CD4-positive, CD25-positive, alpha-beta regulatory T cell (primary cell): ENCODE data around the gene DDX1. TPM values are rescaled to one million over a fixed set of nuclear protein-coding genes. Genes with fewer than 3 reads are reported as not detected.
"Not testable (repeated sequence)": the region's sequence is repeated elsewhere in the genome, so short reads cannot be mapped to it uniquely, and the experiment has no call there.

Source experiments
- ATAC-seq, 2 donors: fragments of 150-1000 bp; cut with Tn5 transposase; one replicate each; pipeline ENCODE4 v1.10.0; 2021; ENCODE audit warnings: low read depth in 2 of 2, moderate number of reproducible peaks in 2 of 2, moderate library complexity in 1 of 2
- DNase-seq, 3 donors: peaks; one replicate each; pipeline versions ENCODE4 v3.0.0 to v3.0.0-alpha.2; 2012 to 2022; ENCODE audit warnings: mixed read lengths in 1 of 3
- H3K27ac ChIP-seq: one replicate; pipeline ENCODE4 v1.7.0; 2013; ENCODE audit warnings: mild to moderate bottlenecking, low read length; ENCODE audit not compliant: insufficient read depth, poor library complexity, severe bottlenecking
- H3K27me3 ChIP-seq: one replicate; pipeline ENCODE4 v1.7.0; 2013; ENCODE audit warnings: low read length; ENCODE audit not compliant: control insufficient read depth, insufficient read depth
- H3K36me3 ChIP-seq: one replicate; pipeline ENCODE4 v1.7.0; 2013; ENCODE audit warnings: mild to moderate bottlenecking, low read length, moderate library complexity; ENCODE audit not compliant: control insufficient read depth, insufficient read depth
- H3K4me1 ChIP-seq: 2 replicates; pipeline ENCODE4 v1.7.0; 2013; ENCODE audit warnings: mild to moderate bottlenecking, low read length; ENCODE audit not compliant: insufficient read depth, control insufficient read depth, poor library complexity, severe bottlenecking
- H3K4me3 ChIP-seq: one replicate; pipeline ENCODE4 v1.7.0; 2013; ENCODE audit warnings: low read depth, mild to moderate bottlenecking, low read length, moderate library complexity
- H3K9me3 ChIP-seq, 2 experiments: 1 replicate in 1 of 2; 2 replicates in 1 of 2; pipeline ENCODE4 v1.7.0; 2013; ENCODE audit warnings: low read length in 2 of 2, mild to moderate bottlenecking in 1 of 2, moderate library complexity in 1 of 2; ENCODE audit not compliant: control insufficient read depth in 2 of 2
- H3K27ac Mint-ChIP-seq, 3 donors: one replicate each; pipeline ENCODE4 v1.8.0; 2020 to 2022; ENCODE audit warnings: mild to moderate bottlenecking in 3 of 3, mixed read lengths in 3 of 3, moderate library complexity in 2 of 3
- H3K27me3 Mint-ChIP-seq: one replicate; pipeline ENCODE4 v1.8.0; 2022; ENCODE audit warnings: mild to moderate bottlenecking, mixed read lengths
- H3K36me3 Mint-ChIP-seq: one replicate; pipeline ENCODE4 v1.8.0; 2020; ENCODE audit warnings: mixed read lengths
- H3K4me1 Mint-ChIP-seq, 4 donors: one replicate each; pipeline ENCODE4 v1.8.0; 2020 to 2022; ENCODE audit warnings: mixed read lengths in 4 of 4, mild to moderate bottlenecking in 1 of 4
- H3K4me3 Mint-ChIP-seq, 4 donors: one replicate each; pipeline ENCODE4 v1.8.0; 2020 to 2022; ENCODE audit warnings: mild to moderate bottlenecking in 4 of 4, mixed read lengths in 4 of 4, moderate library complexity in 3 of 4
- H3K9me3 Mint-ChIP-seq, 7 donors: one replicate each; pipeline ENCODE4 v1.8.0; 2020 to 2022; ENCODE audit warnings: mixed read lengths in 7 of 7, mild to moderate bottlenecking in 3 of 7, moderate library complexity in 2 of 7
- polyA plus RNA-seq, 4 donors: library from polyadenylated mRNA; unstranded; fragments of 300-500 nt; fragmentation: Illumina TruSeq; gene quantifications; one replicate each; pipeline ENCODE4 v1.2.3, GENCODE V29; 2021
- total RNA-seq: library from RNA; stranded (reverse); gene quantifications from one replicate; pipeline ENCODE4 v1.2.3, GENCODE V29; 2022

Gene DDX1
- total and polyA plus RNA-seq, 5 donors from 2014 or later, result 34.2 to 48.6 (median 41.7) TPM

DNA sequence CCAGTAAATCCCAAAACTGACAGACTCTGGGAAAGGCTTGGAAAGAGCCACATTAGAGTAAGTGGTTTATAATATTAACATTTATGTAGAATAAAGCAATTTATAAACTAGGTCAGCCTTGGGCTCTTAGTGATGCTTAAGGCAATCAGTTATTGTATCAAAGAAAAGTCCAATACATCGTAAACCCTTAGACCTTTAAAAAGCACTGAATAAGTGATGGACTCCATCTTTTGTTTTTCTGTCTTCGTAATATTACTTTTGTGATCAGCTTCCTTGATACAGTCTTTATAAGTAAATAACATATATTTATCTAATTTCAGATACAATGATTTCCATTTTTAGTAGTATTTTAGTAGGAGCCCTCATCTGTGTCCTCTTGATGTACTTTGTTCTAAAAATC lies 28.7 kb downstream of the DDX1 start:
- DNase-seq, result no peak

DNA sequence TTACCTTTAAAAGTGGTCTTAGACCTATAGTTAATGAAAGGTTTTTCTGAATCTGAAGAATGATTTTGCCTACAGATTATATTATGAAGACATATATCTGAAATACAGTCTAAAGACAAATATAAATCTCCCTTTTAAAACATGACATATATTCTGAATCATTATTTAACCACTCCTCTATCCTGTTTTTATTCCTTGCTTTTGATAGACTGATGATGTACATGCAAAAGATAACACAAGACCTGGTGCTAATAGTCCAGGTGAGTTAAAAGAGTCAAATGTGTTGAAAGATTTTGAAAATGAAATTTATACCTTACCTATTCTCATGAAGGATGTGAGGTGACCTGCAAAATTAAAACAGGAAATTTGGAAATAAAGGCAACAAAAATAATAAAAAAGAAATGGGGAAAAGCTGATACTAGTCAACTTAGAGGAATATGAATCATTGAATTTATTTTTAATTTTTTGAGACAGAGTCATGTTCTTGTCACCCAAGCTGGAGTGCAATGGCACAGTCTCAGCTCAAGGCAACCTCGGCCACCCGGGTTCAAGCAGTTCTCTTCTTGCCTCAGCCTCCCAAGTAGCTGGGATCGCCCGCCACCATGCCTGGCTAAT lies 29.3 kb downstream of the DDX1 start:
- Mint-ChIP-seq H3K9me3 (peaks cover 0 to 8% (median 0%) of the 10 kb centered on the region in 7 donors), H3K36me3 (peaks cover 36% of the 10 kb centered on the region)
- no peak for ATAC-seq

More for the DNA sequence above, 28.7 kb downstream of the DDX1 start:
- peaks cover 33% of the 10 kb centered on the region for H3K36me3 Mint-ChIP-seq
- peaks cover 0 to 10% (median 4%) of the 10 kb centered on the region in 4 donors for H3K4me1 Mint-ChIP-seq
- Histone ChIP-seq H3K4me1 (no peaks in the 10 kb centered on the region), H3K27me3 (no peaks in the 10 kb centered on the region), H3K36me3 (peaks cover 91% of the 10 kb centered on the region), H3K4me3 (no peak overlapping the region), H3K27ac (no peak overlapping the region), H3K9me3 (peaks cover 0 to 4% of the 10 kb centered on the region in 2 experiments)
- H3K9me3 Mint-ChIP-seq, result peaks cover 0 to 8% (median 0%) of the 10 kb centered on the region in 7 donors
- no peaks in the 10 kb centered on the region for H3K27me3 Mint-ChIP-seq
- H3K27ac Mint-ChIP-seq, result no peak overlapping the region
- ATAC-seq, result no peak
- no peak overlapping the region for H3K4me3 Mint-ChIP-seq

DNA sequence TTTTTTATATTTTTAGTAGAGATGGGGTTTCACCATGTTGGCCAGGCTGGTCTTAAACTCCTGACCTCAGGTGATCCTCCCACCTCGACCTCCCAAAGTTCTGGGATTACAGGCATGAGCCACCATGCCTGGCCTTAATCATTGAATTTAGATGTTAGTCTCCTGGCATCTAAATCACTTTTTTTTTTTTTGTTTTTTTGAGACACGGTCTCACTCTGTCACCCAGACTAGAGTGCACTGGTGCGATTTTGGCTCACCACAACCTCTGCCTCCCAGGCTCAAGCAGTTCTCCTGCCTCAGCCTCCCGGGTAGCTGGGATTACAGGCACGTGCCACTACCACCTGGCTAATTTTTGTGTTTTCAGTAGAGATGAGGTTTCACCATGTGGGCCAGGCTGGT lies 29.8 kb downstream of the DDX1 start:
- H3K4me3 ChIP-seq, H3K9me3 Mint-ChIP-seq, H3K4me3 Mint-ChIP-seq, H3K27me3 ChIP-seq, DNase-seq, H3K4me1 Mint-ChIP-seq, H3K9me3 ChIP-seq, ATAC-seq, H3K27me3 Mint-ChIP-seq, H3K4me1 ChIP-seq, H3K27ac Mint-ChIP-seq, H3K27ac ChIP-seq: not testable (repeated sequence)
- peaks cover 36% of the 10 kb centered on the region for H3K36me3 Mint-ChIP-seq
- peaks cover 93% of the 10 kb centered on the region for H3K36me3 ChIP-seq

More for the DNA sequence above, 29.3 kb downstream of the DDX1 start:
- no peak overlapping the region for H3K4me3 ChIP-seq
- peaks cover 0 to 4% of the 10 kb centered on the region in 2 experiments for H3K9me3 ChIP-seq
- H3K4me1 ChIP-seq, result no peaks in the 10 kb centered on the region
- H3K4me1 Mint-ChIP-seq, result peaks cover 0 to 10% (median 3%) of the 10 kb centered on the region in 4 donors
- H3K27me3 ChIP-seq, result no peaks in the 10 kb centered on the region
- DNase-seq, result no peak
- no peak overlapping the region for H3K27ac Mint-ChIP-seq
- H3K27ac ChIP-seq, result no peak overlapping the region
- no peak overlapping the region for H3K4me3 Mint-ChIP-seq
- H3K27me3 Mint-ChIP-seq, result no peaks in the 10 kb centered on the region
- peaks cover 93% of the 10 kb centered on the region for H3K36me3 ChIP-seq

DNA sequence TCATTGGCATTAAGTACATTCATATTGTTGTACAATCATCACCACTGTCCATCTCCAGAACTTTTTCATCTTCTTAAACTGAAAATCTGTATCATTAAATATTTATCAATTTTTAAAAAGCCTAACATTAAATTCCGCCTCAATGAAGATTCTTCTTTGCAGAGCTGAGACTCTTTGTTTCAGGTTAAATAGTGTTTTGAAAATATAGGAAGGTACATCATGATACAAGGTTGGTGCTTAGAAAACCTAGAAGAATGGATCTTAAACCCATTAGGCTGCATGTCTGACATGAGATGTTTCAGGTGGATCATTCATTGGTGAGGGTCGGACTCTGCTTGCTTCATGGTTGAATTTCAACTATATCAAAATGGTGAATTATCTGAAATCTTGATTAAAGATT lies 30.5 kb downstream of the DDX1 start:
- Mint-ChIP-seq H3K9me3 (peaks cover 0 to 8% (median 0%) of the 10 kb centered on the region in 7 donors), H3K27me3 (no peaks in the 10 kb centered on the region), H3K4me3 (no peak overlapping the region), H3K4me1 (peaks cover 0 to 9% (median 2%) of the 10 kb centered on the region in 4 donors), H3K27ac (no peak overlapping the region), H3K36me3 (peaks cover 36% of the 10 kb centered on the region)
- peaks cover 0 to 4% of the 10 kb centered on the region in 2 experiments for H3K9me3 ChIP-seq
- H3K36me3 ChIP-seq, result peaks cover 96% of the 10 kb centered on the region
- DNase-seq (no peak), ATAC-seq (no peak)
- H3K27me3 ChIP-seq, result no peaks in the 10 kb centered on the region
- H3K4me1 ChIP-seq, result no peaks in the 10 kb centered on the region
- H3K27ac ChIP-seq, result no peak overlapping the region
- H3K4me3 ChIP-seq, result no peak overlapping the region

DNA sequence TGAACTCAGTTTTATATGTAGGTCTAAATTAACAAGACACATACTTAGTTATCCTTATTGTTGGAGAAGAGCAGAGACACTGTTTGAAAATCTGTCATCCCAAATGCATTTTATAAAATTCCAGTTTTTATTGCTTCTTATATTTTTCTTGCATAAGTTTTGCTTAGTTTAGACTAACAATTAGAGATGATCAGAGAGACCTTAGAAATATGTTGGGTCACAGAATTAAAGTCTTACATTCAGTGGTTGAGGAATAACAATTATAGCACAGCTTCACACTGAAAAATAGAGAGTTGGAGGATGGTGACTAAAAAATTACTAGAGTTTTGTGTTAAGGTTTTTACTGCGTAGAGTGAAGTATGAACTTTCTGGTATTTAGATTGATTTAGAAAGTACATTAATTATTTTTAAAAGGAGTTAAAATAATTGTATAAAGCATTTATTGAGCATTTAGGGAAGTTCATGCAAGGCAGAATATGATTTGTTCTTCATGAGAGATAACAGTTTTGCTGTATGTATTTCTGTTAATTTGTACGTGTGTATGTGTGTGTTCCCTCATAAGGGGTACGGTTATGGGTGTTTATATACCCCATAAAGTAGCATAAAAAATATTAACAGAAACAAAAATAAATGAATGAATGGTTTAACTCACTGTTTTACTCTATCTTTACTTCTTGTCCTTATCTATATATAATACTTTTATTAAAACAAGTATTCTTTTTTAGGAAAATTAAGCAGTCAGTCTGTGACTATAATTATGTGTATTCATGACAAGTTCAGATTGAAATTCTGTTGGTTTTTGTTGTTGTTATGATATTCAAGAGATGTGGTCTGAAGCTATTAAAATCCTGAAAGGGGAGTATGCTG lies 31.2 kb downstream of the DDX1 start:
- H3K27me3 ChIP-seq, result no peaks in the 10 kb centered on the region
- H3K36me3 ChIP-seq, result peaks cover 97% of the 10 kb centered on the region

DNA sequence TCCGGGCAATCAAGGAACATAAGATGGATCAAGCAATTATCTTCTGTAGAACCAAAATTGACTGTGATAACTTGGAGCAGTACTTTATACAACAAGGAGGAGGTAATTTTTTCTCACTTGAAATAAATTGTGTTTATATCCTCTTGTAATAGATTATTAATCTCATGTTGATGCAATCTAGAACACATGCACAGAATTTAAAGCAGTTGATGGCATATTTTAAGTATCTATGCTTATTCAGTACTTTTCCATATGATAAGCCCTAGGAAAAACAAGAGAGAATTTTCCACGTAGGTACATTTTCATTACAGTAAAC lies 31.8 kb downstream of the DDX1 start:
- H3K27me3 ChIP-seq, result no peaks in the 10 kb centered on the region
- H3K4me3 ChIP-seq, result no peak overlapping the region
- no peak overlapping the region for H3K4me3 Mint-ChIP-seq
- peaks cover 0 to 9% (median 2%) of the 10 kb centered on the region in 4 donors for H3K4me1 Mint-ChIP-seq
- no peak overlapping the region for H3K27ac Mint-ChIP-seq
- peaks cover 0 to 4% of the 10 kb centered on the region in 2 experiments for H3K9me3 ChIP-seq
- H3K36me3 Mint-ChIP-seq, result peaks cover 42% of the 10 kb centered on the region
- H3K36me3 ChIP-seq, result peaks cover 97% of the 10 kb centered on the region
- no peak for ATAC-seq
- no peak for DNase-seq
- H3K27me3 Mint-ChIP-seq, result no peaks in the 10 kb centered on the region
- no peaks in the 10 kb centered on the region for H3K4me1 ChIP-seq
- no peak overlapping the region for H3K27ac ChIP-seq
- peaks cover 0 to 8% (median 0%) of the 10 kb centered on the region in 7 donors for H3K9me3 Mint-ChIP-seq

More for the DNA sequence above, 31.2 kb downstream of the DDX1 start:
- H3K4me3 Mint-ChIP-seq, result no peak overlapping the region
- DNase-seq (no peak), ATAC-seq (no peak)
- no peak overlapping the region for H3K27ac ChIP-seq
- no peaks in the 10 kb centered on the region for H3K27me3 Mint-ChIP-seq
- H3K27ac Mint-ChIP-seq, result no peak overlapping the region
- H3K4me3 ChIP-seq, result no peak overlapping the region
- peaks cover 0 to 4% of the 10 kb centered on the region in 2 experiments for H3K9me3 ChIP-seq
- peaks cover 42% of the 10 kb centered on the region for H3K36me3 Mint-ChIP-seq
- no peaks in the 10 kb centered on the region for H3K4me1 ChIP-seq
- peaks cover 0 to 8% (median 0%) of the 10 kb centered on the region in 7 donors for H3K9me3 Mint-ChIP-seq
- H3K4me1 Mint-ChIP-seq, result peaks cover 0 to 9% (median 2%) of the 10 kb centered on the region in 4 donors

DNA sequence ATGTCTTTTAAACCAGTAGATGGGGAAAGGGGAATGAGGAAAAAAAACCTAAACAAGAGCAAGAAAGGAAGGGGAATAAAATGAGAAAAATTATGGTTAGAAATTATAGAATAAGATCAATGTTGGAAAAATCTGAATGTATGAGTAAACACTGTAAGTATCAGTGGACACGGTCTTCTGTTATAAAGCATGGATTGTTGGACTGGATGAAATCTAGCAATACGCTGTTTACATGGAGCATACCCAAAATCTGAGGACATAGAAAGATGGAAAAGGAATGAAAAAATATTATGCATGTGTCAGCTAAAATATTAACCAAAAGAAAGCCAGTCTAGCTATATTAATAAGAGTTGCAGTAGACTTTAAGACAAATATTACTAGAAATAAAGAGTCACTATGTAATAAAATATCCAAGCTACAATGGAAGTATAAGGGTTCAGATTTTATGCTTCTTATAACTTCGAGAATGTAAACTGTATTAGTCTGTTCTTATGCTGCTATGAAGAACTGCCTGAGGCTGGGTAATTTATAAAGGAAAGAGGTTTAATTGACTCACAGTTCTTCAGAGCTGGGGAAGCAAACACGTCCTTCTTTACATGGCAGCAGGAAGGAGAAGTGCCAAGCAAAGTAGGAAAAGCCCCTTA lies 32.4 kb downstream of the DDX1 start:
- Mint-ChIP-seq H3K4me3 (no peak overlapping the region), H3K4me1 (peaks cover 0 to 9% (median 2%) of the 10 kb centered on the region in 4 donors), H3K27ac (no peak overlapping the region)

More for the DNA sequence above, 32.4 kb downstream of the DDX1 start:
- no peaks in the 10 kb centered on the region for H3K27me3 Mint-ChIP-seq
- peaks cover 42% of the 10 kb centered on the region for H3K36me3 Mint-ChIP-seq
- Histone ChIP-seq H3K27ac (no peak overlapping the region), H3K9me3 (peaks cover 0 to 4% of the 10 kb centered on the region in 2 experiments), H3K4me3 (no peak overlapping the region), H3K27me3 (no peaks in the 10 kb centered on the region), H3K36me3 (peaks cover 97% of the 10 kb centered on the region), H3K4me1 (no peaks in the 10 kb centered on the region)
- no peak for ATAC-seq
- peaks cover 0 to 8% (median 0%) of the 10 kb centered on the region in 7 donors for H3K9me3 Mint-ChIP-seq
- DNase-seq, result no peak
